CD8-positive, alpha-beta memory T cell (primary cell): ENCODE measurements around the gene SMYD2. TPM values are rescaled to one million over a fixed set of nuclear protein-coding genes. Genes with fewer than 3 reads are reported as not detected.

Experiments used
- CTCF ChIA-PET: fragments of 350-600 bp; sonication (Branson Sonifier 250); formaldehyde crosslinking; loops from one replicate; lab custom pipeline; 2021; ENCODE audit warnings: antibody characterized with exemption; lab: Charles Lee
- POLR2A ChIA-PET: fragments of 350-600 bp; sonication (Branson Sonifier 250); formaldehyde crosslinking; loops from one replicate; lab custom pipeline; 2021; ENCODE audit warnings: antibody characterized with exemption; lab: Charles Lee
- DNase-seq, 5 donors: peaks; one replicate each; pipeline versions ENCODE4 v3.0.0 to v3.0.0-alpha.2; 2020 to 2022; ENCODE audit warnings: mixed read lengths in 1 of 5
- H3K27ac ChIP-seq: one replicate; pipeline ENCODE4 v1.7.0; 2013; ENCODE audit warnings: low read depth, mild to moderate bottlenecking, low read length, moderate library complexity
- H3K27me3 ChIP-seq: 2 replicates; pipeline ENCODE4 v1.7.0; 2013; ENCODE audit warnings: low read length, mild to moderate bottlenecking; ENCODE audit not compliant: insufficient read depth, poor library complexity, severe bottlenecking
- H3K36me3 ChIP-seq: 2 replicates; pipeline ENCODE4 v1.7.0; 2013; ENCODE audit warnings: mild to moderate bottlenecking, low read length, moderate library complexity; ENCODE audit not compliant: insufficient read depth
- H3K4me1 ChIP-seq: 2 replicates; pipeline ENCODE4 v1.7.0; 2013; ENCODE audit warnings: mild to moderate bottlenecking, low read length, moderate library complexity; ENCODE audit not compliant: insufficient read depth
- H3K4me3 ChIP-seq: 2 replicates; pipeline ENCODE4 v1.7.0; 2013; ENCODE audit warnings: mild to moderate bottlenecking, low read length
- H3K9me3 ChIP-seq: 2 replicates; pipeline ENCODE4 v1.7.0; 2013; ENCODE audit warnings: mild to moderate bottlenecking, low read length
- H3K27ac Mint-ChIP-seq, 8 donors: one replicate each; pipeline ENCODE4 v1.8.0; 2020 to 2021; ENCODE audit warnings: mixed read lengths in 8 of 8, mild to moderate bottlenecking in 6 of 8, inconsistent platforms in 3 of 8, moderate library complexity in 3 of 8
- H3K27me3 Mint-ChIP-seq, 2 donors: one replicate each; pipeline ENCODE4 v1.8.0; 2020 to 2021; ENCODE audit warnings: mixed read lengths in 2 of 2, mild to moderate bottlenecking in 1 of 2, moderate library complexity in 1 of 2
- H3K36me3 Mint-ChIP-seq, 3 donors: one replicate each; pipeline ENCODE4 v1.8.0; 2020 to 2021; ENCODE audit warnings: mixed read lengths in 3 of 3, inconsistent platforms in 1 of 3, mild to moderate bottlenecking in 1 of 3
- H3K4me1 Mint-ChIP-seq, 3 donors: one replicate each; pipeline ENCODE4 v1.8.0; 2020 to 2021; ENCODE audit warnings: mixed read lengths in 3 of 3, inconsistent platforms in 1 of 3, mild to moderate bottlenecking in 1 of 3
- H3K4me3 Mint-ChIP-seq, 7 donors: one replicate each; pipeline ENCODE4 v1.8.0; 2020 to 2021; ENCODE audit warnings: mixed read lengths in 7 of 7, mild to moderate bottlenecking in 6 of 7, moderate library complexity in 4 of 7, inconsistent platforms in 2 of 7
- H3K9me3 Mint-ChIP-seq, 5 donors: one replicate each; pipeline ENCODE4 v1.8.0; 2020 to 2022; ENCODE audit warnings: mixed read lengths in 5 of 5, mild to moderate bottlenecking in 3 of 5, moderate library complexity in 2 of 5, inconsistent platforms in 1 of 5
- polyA plus RNA-seq: library from polyadenylated mRNA; unstranded; fragments of 300-500 nt; fragmentation: Illumina TruSeq; gene quantifications from one replicate; pipeline ENCODE4 v1.2.3, GENCODE V29; 2021
- total RNA-seq, 2 experiments: library from RNA; stranded (reverse); gene quantifications; one replicate each; pipeline ENCODE4 v1.2.3, GENCODE V29; 2021

Gene SMYD2
- total and polyA plus RNA-seq, 3 experiments from 2014 or later: 23.2 to 46.2 (median 25.9) TPM

DNA sequence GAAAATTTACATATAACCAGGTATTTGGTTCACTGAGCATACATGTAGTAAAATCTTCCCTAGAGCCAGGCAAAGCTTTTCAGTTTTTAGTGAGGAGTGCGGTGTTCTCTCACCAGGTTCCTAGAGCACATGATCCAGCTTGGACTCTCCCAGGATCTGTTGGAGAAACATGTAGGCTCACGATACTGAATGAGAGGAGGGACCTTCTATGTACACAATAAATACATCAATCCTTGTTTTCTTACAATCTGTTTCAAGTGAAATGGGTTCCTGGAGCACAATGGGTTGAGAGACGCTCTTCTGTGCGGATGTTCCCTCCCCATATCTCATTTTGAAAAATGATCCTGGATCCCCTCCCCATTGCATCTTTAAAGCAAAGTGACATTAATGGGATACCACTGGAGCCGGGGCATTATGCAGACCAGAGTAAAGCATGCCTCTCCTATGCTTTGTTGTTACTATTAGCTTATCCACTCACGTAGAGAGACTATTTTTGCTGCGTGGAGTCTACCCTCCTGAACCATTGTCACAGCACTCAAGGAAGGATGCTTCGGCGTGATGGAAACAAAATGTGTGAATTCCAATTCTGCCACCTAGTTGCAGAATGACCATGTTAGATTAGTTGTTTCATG lies 19.3 kb downstream of the SMYD2 start:
- no peaks in the 10 kb centered on the region for H3K27me3 ChIP-seq
- ChIA-PET POLR2A (no interaction called here), CTCF (interaction anchor here (1.0 to 2.9 kb wide), 3 partner anchors 10 to 39 kb away, joined by 3 to 10 read pairs (median 3); no protein-coding TSS in a partner anchor)
- Mint-ChIP-seq H3K27me3 (no peaks in the 10 kb centered on the region), H3K4me1 (peaks cover 13 to 45% (median 39%) of the 10 kb centered on the region in 3 donors), H3K9me3 (no peaks in the 10 kb centered on the region), H3K27ac (no peak overlapping the region), H3K36me3 (peaks cover 0 to 15% (median 4%) of the 10 kb centered on the region in 3 donors), H3K4me3 (no peak overlapping the region)
- H3K4me1 ChIP-seq: no peaks in the 10 kb centered on the region
- DNase-seq: no peak
- H3K36me3 ChIP-seq: no peaks in the 10 kb centered on the region
- H3K4me3 ChIP-seq: no peak overlapping the region
- no peak overlapping the region for H3K27ac ChIP-seq
- no peaks in the 10 kb centered on the region for H3K9me3 ChIP-seq

DNA sequence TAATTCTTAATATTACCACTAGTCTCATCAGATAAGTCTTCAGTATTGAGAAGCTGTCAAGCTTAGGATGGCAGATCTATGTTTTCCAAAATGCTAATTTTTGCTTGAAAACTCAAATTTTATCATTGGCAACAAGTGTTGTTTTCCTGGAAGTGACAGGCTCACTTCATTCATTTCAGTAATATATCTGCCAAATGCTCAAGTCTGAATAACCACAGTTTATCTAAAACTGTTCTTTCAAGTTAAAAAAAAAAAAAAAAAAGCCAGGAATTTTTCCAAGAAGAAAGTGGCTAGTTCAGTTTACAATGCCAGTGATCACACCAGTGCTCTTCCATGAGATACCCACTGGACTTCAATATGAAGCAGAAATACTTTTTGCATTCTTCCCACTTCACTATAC lies 20.6 kb downstream of the SMYD2 start:
- no peaks in the 10 kb centered on the region for H3K9me3 ChIP-seq
- H3K27me3 Mint-ChIP-seq: no peaks in the 10 kb centered on the region
- no peaks in the 10 kb centered on the region for H3K4me1 ChIP-seq
- POLR2A ChIA-PET: no interaction called here
- no peaks in the 10 kb centered on the region for H3K9me3 Mint-ChIP-seq
- no peaks in the 10 kb centered on the region for H3K36me3 ChIP-seq
- peaks cover 11 to 34% (median 31%) of the 10 kb centered on the region in 3 donors for H3K4me1 Mint-ChIP-seq
- CTCF ChIA-PET: interaction anchor here (1.0 to 2.9 kb wide), 4 partner anchors 11 to 40 kb away, joined by 3 to 10 read pairs (median 4); no protein-coding TSS in a partner anchor
- H3K4me3 ChIP-seq: no peak overlapping the region
- H3K36me3 Mint-ChIP-seq: peaks cover 0 to 22% (median 4%) of the 10 kb centered on the region in 3 donors
- no peaks in the 10 kb centered on the region for H3K27me3 ChIP-seq
- no peak overlapping the region for H3K27ac Mint-ChIP-seq
- DNase-seq: no peak
- H3K4me3 Mint-ChIP-seq: no peak overlapping the region
- H3K27ac ChIP-seq: no peak overlapping the region

GRCh38 chr1:214303141-214303930 lies 22.4 kb downstream of the SMYD2 start:
- Mint-ChIP-seq H3K36me3 (peaks cover 0 to 15% (median 3%) of the 10 kb centered on the region in 3 donors), H3K27ac (no peak overlapping the region), H3K4me3 (peak overlapping the region in 1 of 7 donors; percentile 59), H3K9me3 (no peaks in the 10 kb centered on the region), H3K27me3 (no peaks in the 10 kb centered on the region), H3K4me1 (peaks cover 12 to 37% (median 36%) of the 10 kb centered on the region in 3 donors)
- no peak for DNase-seq
- Histone ChIP-seq H3K27me3 (no peaks in the 10 kb centered on the region), H3K27ac (no peak overlapping the region), H3K9me3 (no peaks in the 10 kb centered on the region), H3K4me1 (no peaks in the 10 kb centered on the region), H3K4me3 (no peak overlapping the region), H3K36me3 (no peaks in the 10 kb centered on the region)
- POLR2A ChIA-PET: no interaction called here
- CTCF ChIA-PET: interaction anchor here (1.3 to 2.9 kb wide), 3 partner anchors 12 to 29 kb away, joined by 3 to 17 read pairs (median 5); no protein-coding TSS in a partner anchor

GRCh38 chr1:214305164-214305751 lies 24.3 kb downstream of the SMYD2 start:
- POLR2A ChIA-PET: no interaction called here
- Histone ChIP-seq H3K27ac (no peak overlapping the region), H3K36me3 (no peaks in the 10 kb centered on the region), H3K4me3 (no peak overlapping the region), H3K9me3 (no peaks in the 10 kb centered on the region), H3K27me3 (no peaks in the 10 kb centered on the region), H3K4me1 (peaks cover 6% of the 10 kb centered on the region)
- CTCF ChIA-PET: interaction anchor here (1.3 to 2.9 kb wide), 2 partner anchors 23 to 27 kb away, joined by 5 to 17 read pairs; no protein-coding TSS in a partner anchor
- Mint-ChIP-seq H3K4me3 (peak overlapping the region in 1 of 7 donors; percentile 41), H3K27ac (peak overlapping the region in 1 of 8 donors; percentile 14), H3K4me1 (peaks cover 30 to 52% (median 51%) of the 10 kb centered on the region in 3 donors), H3K36me3 (peaks cover 0 to 13% (median 0%) of the 10 kb centered on the region in 3 donors), H3K27me3 (no peaks in the 10 kb centered on the region), H3K9me3 (no peaks in the 10 kb centered on the region)
- no peak for DNase-seq

DNA sequence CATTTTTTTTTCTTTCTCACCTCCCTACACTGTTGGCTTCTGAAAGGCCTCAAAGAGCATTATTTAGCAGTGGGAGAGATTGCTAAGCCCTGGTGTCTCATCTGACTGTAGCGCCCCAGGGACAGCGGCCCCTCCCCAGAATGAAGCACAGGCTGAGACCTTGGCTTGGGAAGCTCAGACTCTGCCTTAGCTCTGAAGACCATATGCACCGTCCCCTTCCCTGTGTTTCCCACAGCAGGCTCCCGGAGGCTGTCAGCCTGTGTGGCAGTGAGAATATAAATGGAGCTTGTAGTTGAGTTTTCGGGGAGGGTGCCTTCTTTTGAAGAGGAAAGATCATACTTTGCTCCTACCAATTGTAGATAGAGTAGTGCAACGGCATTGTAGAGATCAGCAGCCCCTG lies 25.3 kb downstream of the SMYD2 start:
- no peaks in the 10 kb centered on the region for H3K27me3 Mint-ChIP-seq
- ChIA-PET CTCF (interaction anchor here (1.3 to 2.2 kb wide), 3 partner anchors 22 to 45 kb away, joined by 4 to 6 read pairs (median 5); no protein-coding TSS in a partner anchor), POLR2A (no interaction called here)
- no peak overlapping the region for H3K4me3 Mint-ChIP-seq
- Histone ChIP-seq H3K27me3 (no peaks in the 10 kb centered on the region), H3K36me3 (no peaks in the 10 kb centered on the region), H3K27ac (no peak overlapping the region), H3K9me3 (no peaks in the 10 kb centered on the region), H3K4me1 (peaks cover 15% of the 10 kb centered on the region), H3K4me3 (no peak overlapping the region)
- peaks cover 0 to 12% (median 0%) of the 10 kb centered on the region in 3 donors for H3K36me3 Mint-ChIP-seq
- H3K27ac Mint-ChIP-seq: no peak overlapping the region
- H3K4me1 Mint-ChIP-seq: peaks cover 39 to 58% (median 55%) of the 10 kb centered on the region in 3 donors
- DNase-seq: no peak
- no peaks in the 10 kb centered on the region for H3K9me3 Mint-ChIP-seq

- POLR2A ChIA-PET: no interaction called here
Measured at GRCh38 chr1:214310010-214310409, 29.1 kb downstream of the SMYD2 start.

GRCh38 chr1:214310777-214311690 lies 30.1 kb downstream of the SMYD2 start:
- Histone ChIP-seq H3K36me3 (peaks cover 9% of the 10 kb centered on the region), H3K4me3 (peak overlapping the region; percentile 29), H3K27ac (no peak overlapping the region), H3K4me1 (peaks cover 15% of the 10 kb centered on the region), H3K9me3 (no peaks in the 10 kb centered on the region), H3K27me3 (no peaks in the 10 kb centered on the region)
- Mint-ChIP-seq H3K36me3 (peaks cover 7 to 22% (median 9%) of the 10 kb centered on the region in 3 donors), H3K4me1 (peaks cover 33 to 43% (median 36%) of the 10 kb centered on the region in 3 donors), H3K4me3 (peak overlapping the region; percentile 54 to 81 (median 73)), H3K9me3 (no peaks in the 10 kb centered on the region), H3K27me3 (no peaks in the 10 kb centered on the region), H3K27ac (peak overlapping the region in 7 of 8 donors; percentile 6 to 82 (median 39))
- DNase-seq: no peak
- POLR2A ChIA-PET: no interaction called here
- CTCF ChIA-PET: interaction anchor here (0.8 to 11.1 kb wide), 3 partner anchors 19 to 49 kb away, joined by 3 to 80 read pairs (median 15); no protein-coding TSS in a partner anchor

More at GRCh38 chr1:214310010-214310409, 29.1 kb downstream of the SMYD2 start:
- peak overlapping the region in 3 of 8 donors; percentile 14 to 40 (median 26) for H3K27ac Mint-ChIP-seq
- Histone ChIP-seq H3K27ac (no peak overlapping the region), H3K27me3 (no peaks in the 10 kb centered on the region), H3K4me3 (no peak overlapping the region), H3K9me3 (no peaks in the 10 kb centered on the region), H3K36me3 (peaks cover 2% of the 10 kb centered on the region), H3K4me1 (peaks cover 15% of the 10 kb centered on the region)
- no peaks in the 10 kb centered on the region for H3K27me3 Mint-ChIP-seq
- H3K4me1 Mint-ChIP-seq: peaks cover 33 to 43% (median 36%) of the 10 kb centered on the region in 3 donors
- H3K4me3 Mint-ChIP-seq: peak overlapping the region; percentile 21 to 75 (median 49)
- CTCF ChIA-PET: no interaction called here
- peaks cover 3 to 18% (median 3%) of the 10 kb centered on the region in 3 donors for H3K36me3 Mint-ChIP-seq
- no peak for DNase-seq
- H3K9me3 Mint-ChIP-seq: no peaks in the 10 kb centered on the region
